ENCODE measurements around the gene CRYBG1.

The CRYBG1 gene

DNA sequence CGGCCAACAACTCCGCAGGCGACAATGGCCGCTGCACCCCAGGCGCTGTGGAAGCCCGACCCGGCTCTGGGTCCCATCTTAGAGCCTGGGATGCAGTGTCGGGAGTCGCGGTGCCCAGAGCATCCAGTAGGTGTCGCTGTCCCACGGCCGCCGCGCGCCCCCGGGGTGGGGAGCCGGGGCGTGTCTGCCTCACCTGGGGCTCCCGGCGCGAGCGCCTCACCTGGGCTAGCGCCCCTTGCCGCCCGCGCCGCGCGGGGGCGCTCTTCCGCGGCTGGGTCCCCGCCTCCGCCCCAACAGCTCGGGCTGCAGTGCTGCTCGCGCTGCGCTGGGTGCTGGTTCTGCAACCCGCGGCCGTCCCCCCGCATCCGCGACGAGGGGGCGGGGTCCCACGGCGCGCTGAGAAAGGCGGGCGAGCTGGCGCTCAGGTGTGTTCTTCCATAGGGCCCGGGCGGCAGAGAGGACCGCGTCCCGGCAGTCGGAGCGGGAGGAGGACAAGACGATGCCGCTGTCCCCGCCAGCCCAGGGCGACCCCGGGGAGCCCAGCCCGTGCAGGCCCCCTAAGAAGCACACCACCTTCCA is at the start of gene CRYBG1:
TSS of gene CRYBG1 (plus strand) at position 308 of the 579 bp plus-strand sequence. CDS start at position 500, 192 bp downstream.
- peak; percentile 77 for DNase-seq

DNA sequence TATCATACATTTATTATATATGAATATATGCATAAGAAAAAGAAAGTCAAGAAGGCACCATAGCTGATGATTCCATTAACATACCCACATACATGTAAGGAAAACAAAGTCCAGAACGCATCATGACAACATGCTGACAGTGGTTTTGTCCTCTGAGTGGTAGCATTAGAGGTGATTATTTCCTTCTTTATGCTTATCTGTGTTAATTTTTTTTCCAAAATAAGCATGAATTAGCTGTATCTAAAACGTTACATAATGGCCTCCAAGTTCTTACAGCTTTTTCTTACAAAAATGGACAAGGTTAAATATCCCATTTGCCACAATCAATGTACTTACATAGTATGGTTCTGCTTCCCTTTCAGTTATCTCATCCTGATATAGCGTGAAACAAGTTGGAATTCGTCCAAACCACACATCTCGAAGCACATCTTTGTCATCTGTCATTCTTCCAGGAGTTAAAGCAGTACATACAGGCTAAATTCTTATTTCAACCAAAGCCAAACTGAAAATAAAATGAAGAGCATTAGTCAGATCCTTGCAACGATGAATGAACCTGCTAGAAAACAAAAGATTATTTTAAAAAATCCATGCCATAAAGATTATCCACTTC is 44.6 kb upstream of the CRYBG1 start:
- no peak for DNase-seq

- no peak for DNase-seq
Measured at GRCh38 chr6:106316375-106316766, 44.1 kb upstream of the CRYBG1 start.

DNA sequence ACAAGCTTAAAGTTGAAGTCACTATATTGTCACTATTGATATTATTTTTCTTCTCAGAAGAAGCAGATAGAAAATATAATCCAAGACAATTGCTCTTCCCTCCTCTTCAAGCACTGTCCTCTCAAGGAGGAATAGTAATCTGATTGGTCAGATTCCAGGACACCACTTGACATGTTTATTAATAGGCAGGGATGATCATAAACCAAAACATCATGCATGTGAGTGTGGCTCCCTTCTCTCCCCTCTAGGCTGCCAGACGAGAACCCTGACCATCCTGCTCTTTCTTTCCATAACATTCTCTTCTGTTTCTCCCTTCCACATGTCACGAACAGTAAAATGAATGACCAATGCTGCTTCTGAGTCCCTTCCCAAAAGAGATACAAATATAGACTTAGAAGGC is 42.5 kb upstream of the CRYBG1 start:
- DNase-seq, result no peak

DNA sequence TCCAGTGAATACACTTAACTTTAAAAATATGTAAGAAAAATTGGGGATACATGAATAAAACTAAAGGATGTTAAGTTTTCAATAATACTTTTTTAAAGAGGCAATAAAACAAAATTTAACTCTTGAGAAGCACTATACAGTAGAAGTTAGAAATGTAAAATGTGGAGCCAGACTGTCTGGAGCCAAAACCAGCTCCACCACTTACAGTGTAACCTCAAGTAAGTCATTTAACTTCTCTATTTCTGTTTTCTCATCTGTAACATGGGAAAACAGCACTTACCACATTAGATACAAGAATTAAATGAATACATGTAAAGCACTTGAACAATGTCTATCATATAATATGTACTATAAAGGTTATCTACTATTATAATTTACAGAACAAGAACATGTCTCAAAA is 41.7 kb upstream of the CRYBG1 start:
- no peak for DNase-seq

DNA sequence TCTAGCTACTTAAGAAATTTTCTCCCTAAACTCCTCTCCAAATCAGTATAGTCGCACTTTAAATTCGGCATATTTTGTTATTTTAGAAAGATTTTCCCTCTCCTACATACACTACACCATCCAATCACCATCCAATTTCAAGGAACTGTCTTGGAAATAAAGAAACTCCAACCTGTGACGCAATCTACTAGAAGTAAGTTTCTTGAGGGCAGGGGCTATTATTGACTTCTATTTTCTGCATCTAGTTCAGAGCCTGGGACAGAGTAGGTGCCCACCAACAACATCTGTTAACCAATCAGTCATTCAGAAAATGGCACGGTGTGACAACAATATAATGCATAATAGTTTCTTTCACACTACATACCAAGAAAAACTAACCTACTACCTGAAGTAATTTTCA is 38.6 kb upstream of the CRYBG1 start:
- no peak for DNase-seq

- DNase-seq, result no peak
Measured at GRCh38 chr6:106324726-106325335, 35.7 kb upstream of the CRYBG1 start.

- DNase-seq, result peak; percentile 99
Measured at GRCh38 chr6:106325336-106326178, 35.0 kb upstream of the CRYBG1 start, which contains the start of gene ATG5. ATG5 (minus strand) TSS chr6:106325760; CDS start chr6:106316208, 9,552 bp downstream.

- peak; percentile 72 for DNase-seq
Measured at GRCh38 chr6:106334646-106335448, 25.7 kb upstream of the CRYBG1 start.

DNA sequence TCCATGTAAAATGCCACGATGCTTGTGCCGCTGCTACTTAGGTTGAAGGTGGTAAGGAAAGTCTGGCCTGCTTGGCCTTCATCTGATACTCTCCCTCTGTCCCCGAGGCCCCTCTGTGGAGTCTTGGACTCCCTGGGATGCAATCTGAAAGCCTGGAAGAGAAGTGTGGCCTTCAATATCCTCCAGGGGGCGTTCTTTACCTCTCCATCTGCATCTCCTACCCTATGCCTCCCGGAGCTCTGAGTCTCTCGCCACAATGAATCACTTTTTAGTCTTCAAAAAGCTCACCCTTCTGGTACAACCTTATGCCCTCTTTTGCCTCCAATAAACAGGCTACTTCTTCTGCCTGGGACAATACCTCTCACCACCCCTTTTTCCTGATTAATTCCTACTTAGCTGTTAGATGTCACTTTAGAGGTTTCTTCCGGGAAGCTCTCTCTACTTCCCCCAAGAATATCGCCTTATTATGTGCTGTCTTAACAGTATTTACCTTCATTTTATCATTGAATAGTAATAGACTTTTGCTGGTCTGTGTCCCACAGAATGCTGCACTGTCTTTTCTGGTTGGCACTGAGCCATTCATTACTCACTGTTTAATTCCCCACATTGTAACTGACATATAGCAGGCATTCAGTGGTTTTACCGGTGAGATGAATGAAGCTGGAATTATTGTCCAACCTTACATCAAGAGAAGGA is 21.0 kb upstream of the CRYBG1 start:
- DNase-seq, result peak; percentile 58

GRCh38 chr6:106347219-106347618 is 13.3 kb upstream of the CRYBG1 start:
- DNase-seq, result no peak

GRCh38 chr6:106356378-106356777 is 4.1 kb upstream of the CRYBG1 start:
- DNase-seq, result no peak

DNA sequence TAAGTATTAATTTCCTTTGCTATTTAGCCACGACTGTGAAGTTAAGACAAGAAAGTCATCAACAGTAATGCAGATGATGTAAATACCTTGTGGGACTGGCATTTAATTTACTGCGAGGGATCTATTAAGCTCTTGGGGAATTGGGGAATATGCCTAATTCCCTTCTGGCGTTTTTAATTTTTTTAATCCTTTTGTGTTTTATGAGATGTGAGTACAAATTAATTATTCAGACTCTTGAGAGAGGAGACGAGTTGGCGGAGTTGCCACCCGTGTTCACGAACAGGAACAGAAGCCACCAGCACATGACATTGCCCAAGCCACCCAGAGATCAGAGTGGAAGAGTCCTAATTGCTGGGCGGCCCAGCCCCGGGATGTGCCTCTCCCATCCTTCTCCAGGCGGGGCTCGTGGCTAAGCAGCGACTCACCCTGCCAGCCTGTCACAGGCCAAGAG is 533 bp upstream of the CRYBG1 start:
- DNase-seq, result no peak

GRCh38 chr6:106360989-106361430 is 493 bp downstream of the CRYBG1 start:
- peak; percentile 9 for DNase-seq

GRCh38 chr6:106363401-106364138 is 3.1 kb downstream of the CRYBG1 start:
- DNase-seq, result no peak

DNA sequence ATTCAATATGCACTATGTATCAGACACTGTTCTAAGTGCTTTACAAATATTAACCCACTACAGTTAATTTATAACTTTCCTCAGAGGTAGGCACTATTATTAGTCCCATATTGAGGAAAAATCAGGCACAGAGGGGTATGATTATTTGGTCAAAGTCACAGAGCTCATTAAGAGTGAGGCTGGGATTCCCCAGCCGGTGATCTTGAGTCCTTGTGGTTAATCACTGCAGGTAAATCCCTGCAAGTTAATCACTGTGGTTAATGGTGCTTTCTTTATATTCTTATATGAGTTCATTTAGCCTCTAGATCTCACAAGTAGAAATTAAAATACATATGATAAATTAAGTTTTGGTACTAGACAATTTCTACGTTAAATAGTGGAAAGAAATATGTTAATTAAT is 9.2 kb downstream of the CRYBG1 start:
- no peak for DNase-seq

- DNase-seq, result no peak
Measured at GRCh38 chr6:106370639-106371038, 10.1 kb downstream of the CRYBG1 start.

DNA sequence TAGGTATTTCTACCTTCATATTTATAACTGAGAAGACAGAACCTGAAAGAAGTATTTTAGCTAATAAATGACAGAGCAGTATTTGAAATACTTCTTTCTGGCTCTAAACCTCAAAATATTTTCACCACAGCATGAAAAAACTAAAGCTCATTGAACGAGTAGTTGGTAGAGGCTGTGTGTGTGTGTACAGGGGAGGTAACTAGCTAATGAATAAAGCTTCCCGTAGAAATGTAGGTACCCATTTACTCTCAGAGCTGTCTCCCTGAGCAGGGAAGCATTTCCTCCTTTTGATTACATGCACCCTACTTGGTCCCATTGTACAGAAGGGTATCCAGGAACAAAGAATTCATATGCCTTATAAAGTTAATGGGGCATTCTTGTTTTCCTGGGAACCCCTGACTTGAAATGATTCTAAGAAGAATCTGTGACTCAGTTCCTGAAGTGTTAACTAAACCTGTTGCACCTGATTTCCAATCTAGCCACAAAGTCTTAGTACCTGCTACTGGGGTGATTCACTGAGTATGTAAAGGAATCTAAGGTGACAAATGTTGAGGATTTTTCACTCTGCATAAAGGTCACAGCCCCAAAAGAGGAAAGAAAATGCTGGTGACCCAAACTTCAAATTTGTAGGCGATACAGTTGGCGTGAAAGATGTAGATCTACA is 12.5 kb downstream of the CRYBG1 start:
- DNase-seq, result no peak

DNA sequence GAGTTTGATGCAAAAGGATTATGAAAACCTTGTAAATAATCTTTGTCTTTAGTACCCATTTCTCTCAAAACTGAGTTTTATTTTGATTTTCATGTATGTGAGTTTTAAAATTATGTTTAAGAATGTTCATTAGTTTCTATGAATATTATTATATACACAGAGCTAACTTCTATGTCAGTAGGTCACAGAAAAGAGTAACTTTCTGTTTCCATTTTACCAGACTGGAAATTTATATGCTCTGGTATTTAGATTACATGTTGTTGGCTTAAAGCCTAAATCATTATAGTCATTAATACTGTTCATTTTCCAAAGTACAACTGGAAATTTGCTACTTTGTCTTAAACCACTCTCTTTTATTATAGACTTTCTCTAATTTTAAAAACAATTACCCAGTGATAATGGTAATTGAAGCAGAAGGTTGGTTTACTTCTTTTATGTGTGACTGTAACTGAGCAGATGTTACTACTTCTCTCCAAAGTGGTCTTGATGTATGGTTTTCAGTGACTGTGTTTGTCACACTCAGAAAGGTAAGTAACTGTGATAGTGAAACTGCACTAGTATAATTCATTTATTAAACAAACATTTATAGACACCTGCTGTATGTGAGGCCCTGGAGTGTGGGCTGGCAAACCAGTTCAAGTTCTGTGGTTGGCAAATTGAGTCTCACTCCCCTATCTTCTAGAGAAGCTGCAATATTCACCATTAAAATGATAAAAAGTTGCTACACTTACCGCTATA is 13.2 kb downstream of the CRYBG1 start:
- DNase-seq, result no peak

- DNase-seq, result no peak
Measured at GRCh38 chr6:106377061-106377540, 16.6 kb downstream of the CRYBG1 start.

All from CD4-positive, alpha-beta T cell treated with Interleukin-21 for 1 hour (primary cell).